Regular cardiac myocyte (primary cell): Measurements from ENCODE around the gene CNTD1. TPM values are rescaled to one million over a fixed set of nuclear protein-coding genes. Genes with fewer than 3 reads are reported as not detected.

ENCODE experiments used
- total RNA-seq: library from RNA; depleted of rRNA; stranded (reverse); fragments of >200 nt; gene quantifications from 2 replicates; pipeline ENCODE4 v1.2.3, GENCODE V29; 2014

Gene CNTD1, protein sequence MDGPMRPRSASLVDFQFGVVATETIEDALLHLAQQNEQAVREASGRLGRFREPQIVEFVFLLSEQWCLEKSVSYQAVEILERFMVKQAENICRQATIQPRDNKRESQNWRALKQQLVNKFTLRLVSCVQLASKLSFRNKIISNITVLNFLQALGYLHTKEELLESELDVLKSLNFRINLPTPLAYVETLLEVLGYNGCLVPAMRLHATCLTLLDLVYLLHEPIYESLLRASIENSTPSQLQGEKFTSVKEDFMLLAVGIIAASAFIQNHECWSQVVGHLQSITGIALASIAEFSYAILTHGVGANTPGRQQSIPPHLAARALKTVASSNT
- under 0.01 and 0.19 TPM in 2 replicates for total RNA-seq

DNA sequence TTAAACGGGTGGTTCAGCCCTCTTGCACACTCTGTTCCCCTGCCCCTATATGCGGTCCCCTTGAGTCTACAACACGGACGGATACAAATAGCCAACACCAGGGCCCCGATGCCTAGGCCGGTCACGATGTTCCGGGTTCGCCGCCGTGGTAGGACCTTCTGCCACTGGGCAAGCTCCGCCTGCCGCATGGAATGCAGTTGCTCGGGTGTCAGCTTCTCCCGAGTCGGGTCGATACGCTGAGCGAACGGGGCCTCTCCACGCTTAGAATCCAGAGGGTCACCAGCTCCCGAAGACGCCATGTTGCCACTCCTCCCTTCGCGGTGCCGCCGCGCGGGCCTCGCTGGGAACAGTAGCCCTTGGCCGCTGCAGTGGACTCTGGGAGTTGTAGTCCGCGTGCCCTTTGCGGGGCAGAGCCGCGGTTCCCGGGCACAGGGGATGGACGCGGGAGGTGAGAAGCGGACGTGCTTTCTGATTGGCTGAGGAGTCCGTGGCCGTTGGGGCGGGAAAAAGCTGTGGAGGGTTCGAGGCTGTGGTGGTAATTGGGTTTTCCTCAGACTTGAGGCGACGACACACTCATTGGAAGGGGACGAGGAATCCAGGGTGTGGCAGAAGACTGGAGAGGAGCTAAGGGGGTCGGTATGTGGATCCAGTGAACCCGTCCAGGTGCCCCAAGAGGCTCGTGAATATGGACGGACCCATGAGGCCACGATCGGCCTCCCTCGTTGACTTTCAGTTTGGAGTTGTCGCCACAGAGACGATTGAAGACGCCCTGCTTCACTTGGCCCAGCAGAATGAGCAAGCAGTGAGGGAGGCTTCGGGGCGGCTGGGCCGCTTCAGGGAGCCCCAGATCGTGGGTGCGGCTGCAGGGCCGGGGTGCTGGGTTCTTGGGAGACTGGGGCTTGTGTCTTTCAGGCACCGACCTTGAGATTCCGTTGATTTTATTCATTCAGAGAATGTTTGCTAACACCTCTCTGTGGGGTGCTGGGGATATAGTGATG, at the start of gene CNTD1, which contains the start of gene COA3:
Gene CNTD1 (plus strand): TSS at position 479 of the 998 bp plus-strand sequence. CDS start 207 bp downstream, at position 686.
Gene COA3 (minus strand): TSS at position 322 of the 998 bp plus-strand sequence. CDS start 23 bp downstream, at position 299.

GRCh38 chr17:42760652-42761581, 37.7 kb upstream of the CNTD1 start, which contains the start of gene RAMP2:
TSS of gene RAMP2 (plus strand) at chr17:42761227. CDS start at chr17:42761262, 35 bp downstream.

GRCh38 chr17:42773290-42774035, 25.2 kb upstream of the CNTD1 start, which contains the start of gene VPS25:
TSS of gene VPS25 (plus strand) at chr17:42773449. CDS start at chr17:42773476, 27 bp downstream.

GRCh38 chr17:42779936-42780850, 18.5 kb upstream of the CNTD1 start, which contains the start of gene WNK4:
TSS of gene WNK4 (plus strand) at chr17:42780610. CDS start at chr17:42780699, 89 bp downstream.

DNA sequence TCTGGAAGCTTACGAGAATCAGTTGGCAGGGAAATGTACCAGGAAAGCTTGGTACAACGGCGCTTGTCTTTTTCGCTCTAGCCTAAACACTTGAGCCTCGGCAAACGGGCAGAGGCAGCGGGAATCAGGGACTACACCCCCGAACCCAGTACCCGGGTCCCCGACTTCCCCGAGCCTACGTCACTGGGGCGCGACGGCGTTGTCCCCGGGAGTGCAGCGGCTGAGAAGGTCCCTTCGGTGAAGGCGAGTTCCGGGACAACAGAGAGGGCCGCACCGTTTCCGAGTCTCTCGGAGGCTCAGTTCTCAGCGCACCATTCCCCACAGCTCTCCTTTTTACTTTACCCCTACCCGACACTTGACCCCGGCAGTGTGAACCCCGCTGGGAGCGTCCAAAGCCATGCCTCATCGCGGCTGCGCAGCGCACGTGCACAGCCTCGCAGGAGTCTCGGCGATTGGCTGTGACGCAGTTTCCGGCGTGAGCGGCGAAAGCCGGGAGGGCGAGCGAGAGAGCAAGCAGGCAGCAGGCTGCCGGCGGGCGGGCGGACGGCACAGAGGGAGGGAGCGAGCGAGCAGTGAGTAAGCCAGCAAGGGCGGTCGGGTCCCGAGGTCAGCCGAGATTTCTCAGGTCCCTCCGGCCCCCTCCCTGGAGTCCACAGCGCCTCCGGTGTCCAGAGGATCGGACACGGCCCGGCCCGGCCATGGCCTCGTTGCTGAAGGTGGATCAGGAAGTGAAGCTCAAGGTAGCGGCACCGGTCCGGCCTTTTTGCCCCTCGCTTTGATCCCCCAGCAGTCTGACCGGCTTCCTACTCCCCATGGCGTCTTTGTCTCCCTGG, 34.5 kb downstream of the CNTD1 start, which contains the start of gene PSME3:
Gene PSME3 (plus strand): TSS at position 464 of the 833 bp plus-strand sequence. CDS start 235 bp downstream, at position 699.

GRCh38 chr17:42844271-42844670, 45.6 kb downstream of the CNTD1 start, which contains the start of gene AOC2:
TSS of gene AOC2 (plus strand) at chr17:42844580. CDS start at chr17:42844627, 47 bp downstream.

GRCh38 chr17:42850954-42851353, 52.3 kb downstream of the CNTD1 start, which contains the start of gene AOC3:
TSS of gene AOC3 (plus strand) at chr17:42851199. CDS start at chr17:42851344, 145 bp downstream.

Other genes with a start within 250 kb of the CNTD1 start
- 5.4 and 8.6 TPM in 2 replicates for gene HSD17B1, start 245.9 kb upstream of the CNTD1 start, total RNA-seq
- 7.0 and 18.6 TPM in 2 replicates for gene COASY, start 236.7 kb upstream of the CNTD1 start, total RNA-seq
- gene MLX, start 231.8 kb upstream of the CNTD1 start, total RNA-seq: 32.1 and 65.4 TPM in 2 replicates
- gene PSMC3IP, start 221.1 kb upstream of the CNTD1 start, total RNA-seq: 2.3 and 16.3 TPM in 2 replicates
- gene RETREG3, start 189.5 kb upstream of the CNTD1 start, total RNA-seq: 73.0 and 74.8 TPM in 2 replicates
- 20.3 and 42.2 TPM in 2 replicates for gene TUBG1, start 189.2 kb upstream of the CNTD1 start, total RNA-seq
- 4.8 and 11.6 TPM in 2 replicates for gene TUBG2, start 139.6 kb upstream of the CNTD1 start, total RNA-seq
- 10.7 and 11.6 TPM in 2 replicates for gene PLEKHH3, start 121.9 kb upstream of the CNTD1 start, total RNA-seq
- 3.6 and 6.8 TPM in 2 replicates for gene CCR10, start 117.0 kb upstream of the CNTD1 start, total RNA-seq
- 15.0 and 20.6 TPM in 2 replicates for gene CNTNAP1, start 116.3 kb upstream of the CNTD1 start, total RNA-seq
- gene EZH1, start 53.8 kb upstream of the CNTD1 start, total RNA-seq: 7.7 and 20.0 TPM in 2 replicates
- under 0.01 and 0.58 TPM in 2 replicates for gene RAMP2, start 37.6 kb upstream of the CNTD1 start, total RNA-seq
- 65.7 and 92.6 TPM in 2 replicates for gene VPS25, start 25.4 kb upstream of the CNTD1 start, total RNA-seq
- 3.5 and 4.5 TPM in 2 replicates for gene WNK4, start 18.3 kb upstream of the CNTD1 start, total RNA-seq
- gene COA3, start 157 bp upstream of the CNTD1 start, total RNA-seq: 48.8 and 70.4 TPM in 2 replicates
- 123 and 167 TPM in 2 replicates for gene BECN1, start 25.4 kb downstream of the CNTD1 start, total RNA-seq
- gene PSME3, start 34.5 kb downstream of the CNTD1 start, total RNA-seq: 51.3 and 131 TPM in 2 replicates
- gene AOC2, start 45.7 kb downstream of the CNTD1 start, total RNA-seq: 0.28 and 0.38 TPM in 2 replicates
- under 0.01 and 2.0 TPM in 2 replicates for gene AOC3, start 52.3 kb downstream of the CNTD1 start, total RNA-seq
- not detected in 2 replicates for gene G6PC1, start 101.9 kb downstream of the CNTD1 start, total RNA-seq
- gene AARSD1, start 165.6 kb downstream of the CNTD1 start, total RNA-seq: 21.4 and 42.8 TPM in 2 replicates
- gene PTGES3L, start 181.2 kb downstream of the CNTD1 start, total RNA-seq: 0.28 and 0.58 TPM in 2 replicates
- 13.2 and 14.6 TPM in 2 replicates for gene RUNDC1, start 181.7 kb downstream of the CNTD1 start, total RNA-seq
- 1,034 and 1,254 TPM in 2 replicates for gene RPL27, start 199.6 kb downstream of the CNTD1 start, total RNA-seq
- gene IFI35, start 207.9 kb downstream of the CNTD1 start, total RNA-seq: 16.7 and 20.6 TPM in 2 replicates
- 115 and 147 TPM in 2 replicates for gene VAT1, start 223.5 kb downstream of the CNTD1 start, total RNA-seq
- 0.19 and 0.28 TPM in 2 replicates for gene RND2, start 226.4 kb downstream of the CNTD1 start, total RNA-seq